ENCODE data around the gene HYPK. TPM values are rescaled to one million over a fixed set of nuclear protein-coding genes. Genes with fewer than 3 reads are reported as not detected.

The HYPK gene, protein sequence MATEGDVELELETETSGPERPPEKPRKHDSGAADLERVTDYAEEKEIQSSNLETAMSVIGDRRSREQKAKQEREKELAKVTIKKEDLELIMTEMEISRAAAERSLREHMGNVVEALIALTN
- total RNA-seq: 7.9 to 26.1 TPM (median 9.9 TPM) in 3 replicates
- long read RNA-seq, transcript HYPK-202 (4 exons, 1,051 nt): major isoform, 78 of 79 reads
- long read RNA-seq, partial matches to known transcripts: 0 of 79 reads
- long read RNA-seq, other reads (novel, unspliced or antisense): 0 of 79 reads

DNA sequence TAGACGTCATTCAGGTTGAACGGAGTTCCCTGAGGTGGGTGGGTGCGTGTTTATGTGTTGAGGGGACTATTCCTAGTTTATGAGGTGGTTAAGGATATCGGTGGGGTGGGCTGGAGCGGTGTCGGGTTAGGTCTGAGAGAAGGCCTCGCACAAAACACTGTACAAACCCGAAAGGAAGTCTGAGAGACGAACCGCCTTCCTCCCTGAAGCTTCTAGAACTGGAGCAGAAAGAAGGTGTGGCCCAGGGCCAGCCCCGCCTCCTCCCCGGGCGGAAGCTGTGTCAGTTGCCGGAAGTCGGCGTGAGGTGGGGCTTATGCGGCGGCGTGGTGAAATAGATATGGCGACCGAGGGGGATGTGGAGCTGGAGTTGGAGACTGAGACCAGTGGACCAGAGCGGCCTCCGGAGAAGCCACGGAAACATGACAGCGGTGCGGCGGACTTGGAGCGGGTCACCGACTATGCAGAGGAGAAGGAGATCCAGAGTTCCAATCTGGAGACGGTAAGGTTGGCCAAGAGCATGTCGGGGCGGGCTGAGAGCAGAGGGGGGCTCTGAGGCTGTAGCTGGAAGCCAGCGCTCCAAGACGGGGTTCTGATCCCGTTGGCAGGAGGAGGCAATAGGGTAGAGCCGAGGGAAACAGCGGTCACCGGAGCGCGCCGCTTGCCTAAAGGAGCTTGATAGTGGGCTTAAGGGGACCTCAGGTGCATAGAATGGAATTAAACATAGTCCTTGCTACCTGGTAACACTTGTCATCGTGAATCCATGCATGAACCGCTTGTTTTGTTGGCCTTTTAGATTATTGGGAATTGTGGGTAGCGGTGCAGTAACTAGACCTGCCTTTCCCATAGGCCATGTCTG is at the start of gene HYPK:
HYPK (plus strand) TSS at position 314 of the 856 bp plus-strand sequence; CDS start at position 338, 24 bp downstream.
- TF ChIP-seq, protein P1, sequence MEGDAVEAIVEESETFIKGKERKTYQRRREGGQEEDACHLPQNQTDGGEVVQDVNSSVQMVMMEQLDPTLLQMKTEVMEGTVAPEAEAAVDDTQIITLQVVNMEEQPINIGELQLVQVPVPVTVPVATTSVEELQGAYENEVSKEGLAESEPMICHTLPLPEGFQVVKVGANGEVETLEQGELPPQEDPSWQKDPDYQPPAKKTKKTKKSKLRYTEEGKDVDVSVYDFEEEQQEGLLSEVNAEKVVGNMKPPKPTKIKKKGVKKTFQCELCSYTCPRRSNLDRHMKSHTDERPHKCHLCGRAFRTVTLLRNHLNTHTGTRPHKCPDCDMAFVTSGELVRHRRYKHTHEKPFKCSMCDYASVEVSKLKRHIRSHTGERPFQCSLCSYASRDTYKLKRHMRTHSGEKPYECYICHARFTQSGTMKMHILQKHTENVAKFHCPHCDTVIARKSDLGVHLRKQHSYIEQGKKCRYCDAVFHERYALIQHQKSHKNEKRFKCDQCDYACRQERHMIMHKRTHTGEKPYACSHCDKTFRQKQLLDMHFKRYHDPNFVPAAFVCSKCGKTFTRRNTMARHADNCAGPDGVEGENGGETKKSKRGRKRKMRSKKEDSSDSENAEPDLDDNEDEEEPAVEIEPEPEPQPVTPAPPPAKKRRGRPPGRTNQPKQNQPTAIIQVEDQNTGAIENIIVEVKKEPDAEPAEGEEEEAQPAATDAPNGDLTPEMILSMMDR (IDR thresholded peaks at IDR 0.05): no peak
- Mint-ChIP-seq H3K27me3 (ENCODE audit: low read depth) (no peaks in the 10 kb centered on the region), H3K4me3 (ENCODE audit: unreplicated experiment) (peak within 1 kb of the TSS; percentile 99), H3K27ac (ENCODE audit: unreplicated experiment) (peak within 1 kb of the TSS; percentile 99), H3K36me3 (ENCODE audit: low read depth) (peaks cover 16% of the 10 kb centered on the region), H3K9me3 (ENCODE audit: low read depth) (no peaks in the 10 kb centered on the region), H3K4me1 (ENCODE audit: low read depth) (peaks cover 52% of the 10 kb centered on the region)
- peak; percentile 97 for DNase-seq (ENCODE audit: low spot score)

DNA sequence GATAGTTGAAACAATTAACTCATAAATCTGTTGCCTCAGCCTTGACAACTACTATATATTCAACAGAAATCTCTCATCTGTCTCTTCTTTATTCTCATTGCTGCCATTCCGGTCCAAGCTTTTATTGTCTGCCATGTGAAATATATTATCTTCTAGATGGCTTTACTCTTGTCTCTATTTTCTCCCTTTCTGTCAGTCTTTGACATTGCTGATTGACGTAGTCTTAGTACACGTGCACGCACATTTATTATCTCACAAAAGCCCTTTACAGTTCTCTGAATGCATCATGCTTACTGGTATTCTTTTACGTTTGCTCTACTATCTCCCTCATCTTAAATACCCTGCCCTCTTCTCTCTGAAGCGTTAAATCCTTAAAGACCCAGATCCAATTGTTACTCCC is 48.5 kb upstream of the HYPK start:
- H3K4me3 Mint-ChIP-seq (ENCODE audit: unreplicated experiment): no peak overlapping the region
- H3K27ac Mint-ChIP-seq (ENCODE audit: unreplicated experiment): no peak overlapping the region
- H3K36me3 Mint-ChIP-seq (ENCODE audit: low read depth): peaks cover 7% of the 10 kb centered on the region
- H3K9me3 Mint-ChIP-seq (ENCODE audit: low read depth): no peaks in the 10 kb centered on the region
- no peaks in the 10 kb centered on the region for H3K27me3 Mint-ChIP-seq (ENCODE audit: low read depth)
- TF ChIP-seq, protein P1 (IDR thresholded peaks at IDR 0.05): no peak
- no peak for DNase-seq (ENCODE audit: low spot score)
- H3K4me1 Mint-ChIP-seq (ENCODE audit: low read depth): peaks cover 33% of the 10 kb centered on the region

DNA sequence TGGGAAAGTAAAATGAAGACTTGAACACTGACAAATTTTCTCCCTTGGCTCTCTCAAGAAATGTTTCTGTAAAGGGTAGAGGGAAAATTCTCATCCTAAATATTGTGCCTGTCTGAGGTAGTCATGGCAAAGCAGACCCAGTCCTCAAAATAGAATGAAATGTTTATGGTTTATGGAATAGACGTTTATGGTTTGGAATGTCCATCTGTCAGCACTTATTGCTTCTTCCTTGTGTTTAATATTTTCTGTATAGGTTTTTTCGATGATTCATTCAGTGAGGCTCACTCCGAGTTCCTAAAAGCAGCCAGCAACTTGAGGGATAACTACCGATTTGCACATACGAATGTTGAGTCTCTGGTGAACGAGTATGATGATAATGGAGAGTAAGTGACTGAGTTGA is 37.6 kb upstream of the HYPK start:
- DNase-seq (ENCODE audit: low spot score): no peak
- H3K4me3 Mint-ChIP-seq (ENCODE audit: unreplicated experiment): no peak overlapping the region

DNA sequence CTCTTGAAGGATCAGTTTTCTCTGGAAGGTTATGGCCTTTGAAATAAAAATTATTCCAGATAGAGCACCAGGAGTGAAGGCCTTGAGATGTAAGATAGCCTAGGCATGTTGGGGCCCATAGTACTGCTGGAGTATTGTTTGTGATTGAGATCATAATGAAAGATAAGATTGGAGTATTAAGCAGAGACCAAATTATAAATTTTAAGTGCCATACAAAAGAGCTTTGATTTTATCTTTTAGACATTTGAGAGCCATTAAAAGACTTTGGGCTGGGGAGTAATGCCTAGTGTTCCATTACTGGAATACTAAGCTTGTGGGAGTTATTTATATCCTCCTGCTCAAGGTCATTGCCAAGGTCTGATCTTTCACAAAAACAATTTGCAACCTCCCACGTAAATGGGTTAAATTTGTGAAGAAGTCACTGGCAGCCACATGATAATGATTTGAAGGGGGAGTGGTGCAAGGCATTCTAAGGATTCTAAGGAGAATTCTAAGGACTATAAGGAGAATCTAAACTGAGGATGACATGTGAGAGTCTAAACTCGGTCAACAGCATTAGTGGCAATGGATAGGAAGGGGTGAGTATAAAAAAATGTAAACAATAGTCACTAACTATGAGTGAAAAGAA is 36.5 kb upstream of the HYPK start:
- Mint-ChIP-seq H3K27me3 (ENCODE audit: low read depth) (no peaks in the 10 kb centered on the region), H3K4me3 (ENCODE audit: unreplicated experiment) (no peak overlapping the region), H3K27ac (ENCODE audit: unreplicated experiment) (peak overlapping the region; percentile 65), H3K9me3 (ENCODE audit: low read depth) (no peaks in the 10 kb centered on the region), H3K36me3 (ENCODE audit: low read depth) (peaks cover 28% of the 10 kb centered on the region), H3K4me1 (ENCODE audit: low read depth) (peaks cover 23% of the 10 kb centered on the region)
- DNase-seq (ENCODE audit: low spot score): no peak
- TF ChIP-seq, protein P1 (IDR thresholded peaks at IDR 0.05): no peak

More for the DNA sequence above, 37.6 kb upstream of the HYPK start:
- Mint-ChIP-seq H3K9me3 (ENCODE audit: low read depth) (no peaks in the 10 kb centered on the region), H3K27ac (ENCODE audit: unreplicated experiment) (peak overlapping the region; percentile 65), H3K27me3 (ENCODE audit: low read depth) (no peaks in the 10 kb centered on the region), H3K36me3 (ENCODE audit: low read depth) (peaks cover 21% of the 10 kb centered on the region), H3K4me1 (ENCODE audit: low read depth) (peaks cover 23% of the 10 kb centered on the region)
- TF ChIP-seq, protein P1 (IDR thresholded peaks at IDR 0.05): no peak

Measured in chondrocyte (in vitro differentiated cells).